NCI-H748 treated with DMSO at 0.1 percent for 48 hours (cell line): ENCODE results near the gene ZCCHC24.

ENCODE experiments used
- DNase-seq: peaks from one replicate; lab custom pipeline; 2025; lab: John Stamatoyannopoulos, UW

The ZCCHC24 gene

GRCh38 chr10:79410315-79411094 is 34.9 kb downstream of the ZCCHC24 start:
- DNase-seq: no peak

DNA sequence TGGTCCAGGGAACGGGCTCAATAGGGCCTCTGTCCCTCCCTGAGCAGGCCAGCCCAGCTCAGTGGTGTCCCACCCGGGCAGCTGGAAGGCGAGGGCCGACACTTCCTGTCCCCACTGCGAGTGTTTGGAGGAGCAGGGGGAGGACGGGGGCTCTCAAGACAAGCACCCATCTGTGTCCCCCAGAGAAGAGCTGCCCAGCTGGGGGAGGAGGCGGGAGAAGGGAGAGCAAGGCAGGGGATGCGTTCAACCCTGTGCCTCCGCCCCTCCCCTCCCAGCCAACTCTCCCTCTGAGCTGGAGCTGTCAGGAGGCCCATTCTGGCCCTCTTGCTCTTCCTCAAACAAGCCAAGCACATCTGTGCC is 35.7 kb downstream of the ZCCHC24 start:
- no peak for DNase-seq

DNA sequence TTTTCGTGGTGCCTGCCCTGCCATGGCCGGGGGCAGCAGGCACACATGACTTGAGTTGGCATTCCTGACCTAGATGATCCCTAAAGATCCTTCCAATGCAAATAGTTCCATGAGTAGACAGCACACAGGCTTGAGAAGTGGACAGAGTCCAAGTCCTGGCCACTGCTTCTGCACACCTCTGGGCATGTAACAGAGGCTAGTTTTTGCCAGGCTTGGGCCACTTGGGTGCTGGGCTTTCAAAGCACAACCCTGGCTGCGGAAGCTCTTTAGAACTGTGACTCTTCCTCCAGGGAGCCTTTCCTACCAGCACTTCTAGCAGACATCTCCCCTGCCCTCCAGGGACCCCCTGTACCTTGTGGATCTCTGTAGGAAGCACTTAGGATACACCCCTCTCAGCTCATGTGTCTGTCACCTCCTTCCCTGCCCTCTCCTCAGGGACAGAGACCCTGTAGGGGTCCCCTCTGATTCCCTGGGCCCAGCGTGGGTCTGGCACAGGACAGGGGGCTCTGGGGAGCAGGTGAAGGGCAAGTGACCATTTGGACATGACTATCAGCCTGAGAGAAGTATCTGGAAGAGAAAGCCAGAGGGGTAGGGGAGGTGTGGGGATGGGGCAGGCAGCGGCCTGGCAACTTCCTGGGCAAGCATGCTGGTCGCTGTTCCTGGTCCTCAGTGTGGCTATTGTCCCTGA is 36.2 kb downstream of the ZCCHC24 start:
- no peak for DNase-seq

- DNase-seq: no peak
Observed at GRCh38 chr10:79407811-79408795, 37.3 kb downstream of the ZCCHC24 start.

- DNase-seq: no peak
Observed at GRCh38 chr10:79407423-79407796, 38.0 kb downstream of the ZCCHC24 start.

- no peak for DNase-seq
Observed at GRCh38 chr10:79406683-79407422, 38.6 kb downstream of the ZCCHC24 start.

DNA sequence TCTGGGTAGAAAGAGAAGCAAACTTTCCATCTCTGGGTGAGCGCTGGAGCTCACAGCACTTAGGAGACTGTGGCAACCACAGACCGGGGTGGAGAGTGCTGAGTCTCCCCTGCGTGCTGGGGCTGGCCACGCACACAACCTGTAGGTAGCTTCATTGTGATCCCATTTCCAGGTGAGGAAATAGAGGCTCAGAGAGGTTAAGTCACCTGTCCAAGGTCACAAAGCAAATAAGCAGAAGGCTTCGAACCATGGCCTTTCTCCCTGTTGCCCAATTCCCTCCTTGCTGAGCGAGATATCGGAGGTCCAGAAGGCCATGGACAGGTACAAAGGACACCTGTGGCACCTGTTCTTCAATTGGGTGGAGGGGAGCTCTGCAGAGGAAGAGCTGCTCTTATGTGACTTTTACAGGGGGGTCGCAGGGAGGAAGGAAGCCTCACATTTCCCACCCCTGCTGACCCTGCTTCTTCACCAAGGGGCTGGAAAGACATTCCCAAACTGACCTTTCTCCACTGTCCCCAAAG is 39.4 kb downstream of the ZCCHC24 start:
- no peak for DNase-seq

DNA sequence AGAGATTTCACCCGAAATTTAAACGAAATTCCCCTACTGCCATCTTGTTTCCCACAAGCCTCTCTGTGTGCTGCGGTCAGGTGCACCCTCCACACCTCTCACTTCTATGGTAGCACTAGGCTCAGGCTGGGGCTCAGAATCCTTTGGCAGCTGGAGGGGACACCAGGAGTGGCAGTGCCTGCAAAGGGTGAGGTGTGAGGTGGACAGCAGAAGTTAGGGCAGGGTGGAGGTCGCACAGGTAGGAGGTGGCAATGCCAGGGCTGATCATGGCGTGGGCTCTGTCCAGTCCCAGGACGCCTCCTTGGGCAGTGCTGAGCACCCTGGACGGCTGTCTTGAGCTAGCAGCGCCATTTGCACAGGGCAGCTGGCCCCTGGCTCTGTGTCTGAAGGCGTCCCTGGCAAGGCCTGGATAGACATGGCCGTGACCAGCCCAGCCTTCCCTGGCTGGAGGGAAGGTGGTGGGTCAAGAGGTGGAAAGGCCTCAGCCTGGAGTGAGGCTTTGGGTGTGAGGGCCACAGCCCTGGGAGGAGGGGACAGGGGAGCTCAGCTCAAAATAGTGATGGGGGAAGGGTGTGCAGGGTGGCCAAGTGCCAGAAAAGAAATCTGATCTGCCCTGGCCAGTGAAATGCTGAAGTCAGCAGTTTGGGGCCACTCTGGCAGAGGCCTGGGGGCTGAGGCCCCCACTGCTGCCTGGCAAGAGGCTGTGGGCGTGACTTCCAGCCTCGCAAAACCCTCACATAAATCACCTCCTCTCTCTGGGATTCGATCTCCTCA is 40.0 kb downstream of the ZCCHC24 start:
- DNase-seq: no peak

DNA sequence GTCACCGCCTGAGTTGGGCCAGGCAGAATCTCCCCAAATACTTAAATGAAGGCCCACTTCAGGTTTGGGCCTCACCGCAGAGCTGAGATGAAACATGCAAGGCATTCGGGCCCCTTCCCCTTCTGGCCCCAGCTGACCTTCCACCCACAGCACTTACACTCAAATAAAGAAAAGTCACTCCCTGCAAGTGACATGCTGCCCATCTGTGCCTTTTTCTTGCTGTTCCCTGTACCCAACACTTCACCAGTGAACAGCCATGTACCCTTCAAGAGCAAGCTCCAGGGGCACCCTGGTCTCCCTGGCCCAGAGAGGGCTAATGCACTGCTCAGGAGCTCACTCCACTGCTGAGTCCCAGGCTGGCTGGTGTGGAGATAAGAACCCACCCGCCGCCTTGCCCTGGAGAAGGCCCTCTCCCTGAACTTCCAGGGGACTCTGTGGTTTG is 40.7 kb downstream of the ZCCHC24 start:
- no peak for DNase-seq

DNA sequence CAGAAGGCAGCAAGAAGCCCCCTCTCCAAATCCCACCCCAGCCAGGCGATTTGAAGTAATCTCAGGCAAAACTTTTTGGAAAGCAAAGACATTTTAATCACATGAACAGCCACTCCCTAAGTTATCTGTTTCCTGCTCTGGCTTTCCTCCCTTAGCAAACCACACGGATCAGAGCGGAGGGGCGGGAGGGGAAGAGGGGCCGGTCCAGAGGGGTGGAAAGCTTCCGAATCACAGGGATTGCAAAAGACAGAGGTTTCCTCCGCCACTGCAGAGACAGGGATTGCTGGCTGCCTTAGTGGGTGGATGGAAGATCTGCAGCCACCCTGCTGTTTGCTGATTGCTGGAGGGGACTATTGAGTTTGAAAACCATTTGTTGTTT is 41.2 kb downstream of the ZCCHC24 start:
- no peak for DNase-seq

DNA sequence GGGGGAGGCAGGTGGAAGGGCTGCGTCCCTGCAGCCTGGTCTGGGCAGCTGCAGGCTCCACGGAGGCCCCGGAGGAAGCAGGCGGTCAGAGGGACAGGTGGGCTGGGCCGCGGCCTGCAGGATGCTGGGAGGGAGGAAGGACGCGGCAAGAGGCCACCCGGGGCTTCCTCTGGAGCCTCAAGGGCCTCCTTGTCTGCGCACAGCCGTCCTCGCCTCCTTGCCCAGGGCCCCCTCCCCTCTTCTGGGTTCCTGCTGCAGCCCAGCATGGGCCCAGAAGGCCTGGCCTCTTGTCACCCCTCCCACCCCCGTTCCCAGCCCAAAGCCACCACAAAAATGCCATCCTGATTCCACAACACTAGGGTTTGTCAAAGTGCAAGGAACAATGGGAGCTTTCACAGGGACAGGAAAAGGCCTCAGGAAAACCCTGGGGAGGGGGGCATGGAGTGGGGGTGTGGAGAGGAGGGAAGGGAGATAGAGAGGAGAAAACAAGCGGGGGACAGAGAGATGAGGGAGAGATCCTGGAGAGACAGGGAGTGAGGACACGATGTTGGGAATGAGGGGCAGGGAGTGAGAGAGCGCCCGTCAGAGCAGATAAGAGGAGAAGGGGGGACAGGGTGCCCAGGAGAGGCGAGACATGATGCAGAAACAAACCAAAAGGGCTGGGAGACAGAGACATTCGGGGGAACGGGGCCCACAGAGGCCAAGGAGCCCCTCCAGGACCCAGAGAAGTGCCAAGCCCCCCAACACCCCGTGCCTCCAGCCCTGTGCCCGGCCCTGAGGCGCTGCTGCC is 41.8 kb downstream of the ZCCHC24 start:
- DNase-seq: no peak

DNA sequence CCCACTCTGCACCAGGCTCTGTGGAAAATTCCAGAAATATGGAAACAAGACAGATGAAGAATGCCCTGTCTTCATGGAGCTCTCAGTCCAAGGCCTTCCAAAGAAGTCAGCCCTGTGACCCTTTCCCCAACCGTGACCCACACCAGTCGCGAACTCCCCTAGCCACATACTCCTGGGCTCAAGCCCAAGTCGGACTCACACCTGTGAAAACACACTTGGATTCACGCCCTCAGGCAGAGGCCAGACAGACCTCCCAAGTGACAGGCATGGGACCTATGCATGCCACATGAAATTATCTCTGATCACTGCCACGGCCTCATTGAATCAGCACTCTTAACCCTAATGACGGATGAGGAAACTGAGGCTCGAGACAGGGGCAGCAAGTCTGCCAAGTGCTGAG is 42.5 kb downstream of the ZCCHC24 start:
- DNase-seq: no peak

DNA sequence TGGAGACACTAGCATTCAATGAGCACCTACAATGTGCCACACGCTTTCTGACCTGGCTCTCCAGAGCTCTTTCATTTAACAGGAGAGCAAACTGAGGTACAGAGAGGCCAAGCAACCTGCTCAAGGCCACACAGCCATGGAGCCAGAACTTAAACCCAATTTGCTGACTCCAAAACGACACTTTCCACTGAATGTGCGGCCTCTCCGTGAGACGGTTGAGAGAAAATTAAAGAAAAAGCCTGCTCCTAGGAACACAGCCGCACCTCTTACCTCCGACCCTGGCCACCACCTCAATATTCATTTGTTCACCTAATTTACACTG is 42.8 kb downstream of the ZCCHC24 start:
- no peak for DNase-seq

GRCh38 chr10:79401015-79401921 is 44.2 kb downstream of the ZCCHC24 start:
- DNase-seq: no peak

- no peak for DNase-seq
Observed at GRCh38 chr10:79400146-79401004, 45.0 kb downstream of the ZCCHC24 start.

DNA sequence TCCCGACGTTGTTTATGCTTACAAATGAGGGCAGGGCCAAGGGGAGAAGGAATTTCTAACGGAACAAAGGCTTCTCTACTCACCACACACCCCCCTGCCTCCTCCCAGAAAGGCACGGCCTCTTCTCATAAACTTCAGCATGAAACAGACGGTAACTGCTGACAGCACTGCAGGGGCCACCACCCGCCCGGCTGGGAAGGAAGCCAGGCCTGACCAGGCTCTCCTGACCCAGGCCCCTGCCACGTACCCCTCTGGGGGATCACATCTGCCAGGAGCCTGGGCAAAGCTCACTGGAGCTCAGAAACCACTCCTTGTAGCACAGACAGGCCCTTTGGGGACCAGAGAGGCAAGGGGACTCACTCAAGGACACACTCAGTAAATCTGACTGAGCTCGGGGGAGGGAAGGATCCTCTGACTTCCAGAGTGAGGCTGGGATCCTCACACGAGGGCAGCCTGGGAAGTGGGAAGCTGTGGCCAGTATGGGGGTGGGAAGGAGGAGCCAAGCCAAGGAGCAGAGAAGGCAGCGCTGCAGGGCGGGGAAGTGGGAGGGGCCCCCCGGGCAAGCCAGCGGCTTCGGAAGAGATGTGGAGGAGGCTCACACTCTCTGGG is 46.1 kb downstream of the ZCCHC24 start:
- DNase-seq: no peak

GRCh38 chr10:79398642-79399041 is 46.8 kb downstream of the ZCCHC24 start:
- no peak for DNase-seq
